ENCODE measurements around the gene CREBL2. TPM values are rescaled to one million over a fixed set of nuclear protein-coding genes. Genes with fewer than 3 reads are reported as not detected.
A peak's percentile ranks its signal among the peaks of the same experiment; 100 is the strongest.
"Not testable (repeated sequence)": the region's sequence is repeated elsewhere in the genome, so short reads cannot be mapped to it uniquely, and the experiment has no call there.

CREBL2 gene
- total RNA-seq, 6 experiments from 2014 or later, result 20.9 to 25.7 (median 23.2) TPM

DNA sequence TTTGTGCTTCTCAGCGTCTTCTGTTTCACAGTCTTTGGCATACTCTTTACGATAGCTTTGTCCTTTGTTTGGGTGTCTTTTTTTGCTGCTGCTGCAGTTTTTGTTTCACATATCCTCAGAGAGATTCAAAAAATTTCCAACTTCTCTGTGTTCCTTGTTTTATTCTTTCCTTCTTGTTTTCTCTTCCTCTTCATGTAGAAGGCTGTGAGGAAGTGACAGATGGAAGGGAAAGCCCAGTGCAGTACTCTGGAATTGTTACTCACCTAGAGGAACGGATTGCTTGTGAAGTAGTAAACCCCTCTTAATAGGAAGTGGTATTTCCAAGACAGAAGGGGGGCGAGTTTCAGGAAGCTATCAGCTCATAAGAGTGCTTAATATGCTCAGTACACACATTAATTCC is 1.7 kb downstream of the CREBL2 start:
- Mint-ChIP-seq H3K9me3 (no peaks in the 10 kb centered on the region), H3K4me3 (peak overlapping the region; percentile 99), H3K36me3 (ENCODE audit: low read depth) (peaks cover 4% of the 10 kb centered on the region), H3K4me1 (ENCODE audit: low read depth) (peaks cover 37% of the 10 kb centered on the region), H3K27me3 (ENCODE audit: insufficient read depth) (no peaks in the 10 kb centered on the region; the same call in 1 of the 2 replicates), H3K27ac (peak overlapping the region; percentile 48)
- TF ChIP-seq, protein P1, sequence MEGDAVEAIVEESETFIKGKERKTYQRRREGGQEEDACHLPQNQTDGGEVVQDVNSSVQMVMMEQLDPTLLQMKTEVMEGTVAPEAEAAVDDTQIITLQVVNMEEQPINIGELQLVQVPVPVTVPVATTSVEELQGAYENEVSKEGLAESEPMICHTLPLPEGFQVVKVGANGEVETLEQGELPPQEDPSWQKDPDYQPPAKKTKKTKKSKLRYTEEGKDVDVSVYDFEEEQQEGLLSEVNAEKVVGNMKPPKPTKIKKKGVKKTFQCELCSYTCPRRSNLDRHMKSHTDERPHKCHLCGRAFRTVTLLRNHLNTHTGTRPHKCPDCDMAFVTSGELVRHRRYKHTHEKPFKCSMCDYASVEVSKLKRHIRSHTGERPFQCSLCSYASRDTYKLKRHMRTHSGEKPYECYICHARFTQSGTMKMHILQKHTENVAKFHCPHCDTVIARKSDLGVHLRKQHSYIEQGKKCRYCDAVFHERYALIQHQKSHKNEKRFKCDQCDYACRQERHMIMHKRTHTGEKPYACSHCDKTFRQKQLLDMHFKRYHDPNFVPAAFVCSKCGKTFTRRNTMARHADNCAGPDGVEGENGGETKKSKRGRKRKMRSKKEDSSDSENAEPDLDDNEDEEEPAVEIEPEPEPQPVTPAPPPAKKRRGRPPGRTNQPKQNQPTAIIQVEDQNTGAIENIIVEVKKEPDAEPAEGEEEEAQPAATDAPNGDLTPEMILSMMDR (IDR thresholded peaks at IDR 0.05), result no peak
- no peak for DNase-seq

DNA sequence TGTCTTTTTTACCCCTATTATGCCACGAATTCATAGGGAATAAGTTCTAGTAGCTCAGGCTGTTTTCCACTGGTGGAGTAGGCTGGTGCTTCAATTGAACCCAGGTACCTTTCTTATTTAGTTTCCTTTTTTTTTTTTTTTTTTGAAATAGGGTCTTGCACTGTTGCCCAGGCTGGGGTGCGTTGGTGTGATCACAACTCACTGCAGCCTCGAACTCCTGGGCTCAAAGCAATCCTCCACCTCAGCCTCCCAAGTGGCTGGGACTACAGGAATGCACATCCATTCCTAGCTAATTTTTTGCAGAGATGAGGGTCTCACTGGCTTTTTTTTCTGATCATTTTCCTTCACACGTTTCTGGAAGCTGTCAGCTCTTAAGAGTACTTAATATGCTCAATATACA is 2.7 kb downstream of the CREBL2 start:
- Mint-ChIP-seq H3K36me3 (ENCODE audit: low read depth) (peaks cover 4% of the 10 kb centered on the region), H3K27ac (no peak overlapping the region), H3K27me3 (ENCODE audit: insufficient read depth) (no peaks in the 10 kb centered on the region; the same call in 1 of the 2 replicates), H3K4me3 (no peak overlapping the region), H3K4me1 (ENCODE audit: low read depth) (peaks cover 37% of the 10 kb centered on the region), H3K9me3 (no peaks in the 10 kb centered on the region)
- DNase-seq, result no peak
- TF ChIP-seq, protein P1 (IDR thresholded peaks at IDR 0.05), result no peak

DNA sequence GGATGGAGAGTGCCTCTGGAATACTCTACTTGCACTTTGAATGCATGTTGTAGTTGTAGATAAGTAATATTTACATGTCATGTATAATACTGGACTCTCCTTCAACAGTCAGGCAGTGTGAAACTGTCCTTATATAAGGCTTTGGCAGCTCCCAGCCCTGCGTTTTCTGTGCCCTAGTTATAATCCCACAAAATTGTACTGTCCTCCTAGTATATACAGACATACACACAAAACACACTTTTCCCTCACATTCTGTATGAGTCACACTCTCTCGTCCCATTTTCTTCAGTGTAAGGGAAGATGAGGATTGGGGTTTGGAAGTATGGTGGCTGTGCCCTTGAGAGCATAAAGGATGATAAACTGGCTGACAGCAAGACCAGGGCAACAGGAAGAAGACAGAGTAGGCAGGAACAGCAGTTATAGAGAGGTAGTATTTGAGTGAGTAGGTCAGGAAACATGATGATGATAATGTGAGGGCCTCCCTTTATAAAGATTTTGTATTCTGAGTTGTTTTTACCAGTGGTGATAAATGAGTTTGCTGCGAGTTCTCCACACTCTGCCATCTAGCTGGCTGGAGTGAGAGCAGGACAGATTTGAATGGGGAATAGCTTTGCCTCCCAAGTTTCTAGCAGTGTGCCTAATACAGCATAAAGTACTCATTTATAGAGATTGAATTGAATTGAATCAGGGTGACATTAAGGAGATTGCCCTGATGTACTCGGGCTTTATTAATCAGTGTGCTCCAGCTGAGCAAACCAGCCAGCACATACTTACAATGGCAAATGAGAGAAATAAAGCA is 5.0 kb downstream of the CREBL2 start:
- DNase-seq, result no peak
- no peaks in the 10 kb centered on the region for H3K9me3 Mint-ChIP-seq
- H3K27ac Mint-ChIP-seq, result peak overlapping the region; percentile 18
- H3K36me3 Mint-ChIP-seq (ENCODE audit: low read depth), result peaks cover 10% of the 10 kb centered on the region
- no peaks in the 10 kb centered on the region; the same call in 1 of the 2 replicates for H3K27me3 Mint-ChIP-seq (ENCODE audit: insufficient read depth)
- no peak overlapping the region for H3K4me3 Mint-ChIP-seq
- peaks cover 29% of the 10 kb centered on the region for H3K4me1 Mint-ChIP-seq (ENCODE audit: low read depth)
- TF ChIP-seq, protein P1 (IDR thresholded peaks at IDR 0.05), result no peak

DNA sequence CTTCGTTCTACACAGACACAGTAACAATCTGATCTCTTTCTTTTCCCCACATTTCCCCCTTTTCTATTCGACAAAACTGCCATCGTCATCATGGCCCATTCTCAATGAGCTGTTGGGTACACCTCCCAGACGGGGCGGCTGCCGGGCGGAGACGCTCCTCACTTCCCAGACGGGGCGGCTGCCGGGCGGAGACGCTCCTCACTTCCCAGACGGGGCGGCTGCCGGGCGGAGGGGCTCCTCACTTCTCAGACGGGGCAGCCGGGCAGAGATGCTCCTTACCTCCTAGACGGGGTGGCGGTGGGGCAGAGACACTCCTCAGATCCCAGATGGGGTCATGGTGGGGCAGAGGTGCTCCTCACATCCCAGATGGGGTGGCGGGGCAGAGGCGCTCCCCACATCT is 6.4 kb downstream of the CREBL2 start:
- peaks cover 19% of the 10 kb centered on the region for H3K4me1 Mint-ChIP-seq (ENCODE audit: low read depth)
- H3K27ac Mint-ChIP-seq; H3K9me3 Mint-ChIP-seq; H3K27me3 Mint-ChIP-seq (ENCODE audit: insufficient read depth); H3K4me3 Mint-ChIP-seq; DNase-seq: not testable (repeated sequence)
- peaks cover 10% of the 10 kb centered on the region for H3K36me3 Mint-ChIP-seq (ENCODE audit: low read depth)

DNA sequence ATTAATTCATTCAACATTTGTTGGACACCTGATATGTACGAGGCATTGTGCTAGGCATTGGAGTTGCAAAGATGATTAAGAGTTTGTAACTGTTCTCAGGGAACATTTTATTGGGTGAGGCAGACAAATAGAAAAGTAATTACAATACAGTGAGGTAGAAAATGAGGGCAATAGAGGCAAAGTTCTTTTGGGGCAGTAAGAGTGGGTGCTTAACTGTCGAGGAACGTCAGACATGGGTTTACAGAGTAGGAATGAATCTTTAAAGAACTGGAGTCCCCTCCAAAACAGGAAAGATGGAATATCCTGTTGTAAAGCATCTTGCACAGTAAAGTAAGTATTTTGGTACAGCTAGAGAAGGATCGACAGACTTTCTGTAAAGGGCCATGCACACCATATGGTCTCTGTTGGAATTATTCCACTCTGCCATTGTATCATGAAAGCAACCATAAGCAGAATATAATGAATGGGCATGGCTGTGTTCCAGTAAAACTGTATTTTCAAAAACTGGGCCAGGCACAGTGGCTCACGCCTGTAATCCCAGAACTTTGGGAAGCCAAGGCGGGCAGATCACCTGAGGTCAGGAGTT is 9.1 kb downstream of the CREBL2 start:
- peaks cover 16% of the 10 kb centered on the region for H3K36me3 Mint-ChIP-seq (ENCODE audit: low read depth)
- no peak overlapping the region for H3K4me3 Mint-ChIP-seq
- H3K27ac Mint-ChIP-seq, result no peak overlapping the region

More for the DNA sequence above, 9.1 kb downstream of the CREBL2 start:
- no peak for DNase-seq
- H3K4me1 Mint-ChIP-seq (ENCODE audit: low read depth), result peaks cover 12% of the 10 kb centered on the region
- TF ChIP-seq, protein P1 (IDR thresholded peaks at IDR 0.05), result no peak
- no peaks in the 10 kb centered on the region for H3K27me3 Mint-ChIP-seq (ENCODE audit: insufficient read depth)
- H3K9me3 Mint-ChIP-seq, result peaks cover 7% of the 10 kb centered on the region
